Keratinocyte (primary cell): ENCODE results near the gene MAB21L2. TPM values are rescaled to one million over a fixed set of nuclear protein-coding genes. Genes with fewer than 3 reads are reported as not detected.

Experiments used
- DNase-seq: peaks from one replicate; pipeline ENCODE4 v3.0.0-alpha.2; 2011; ENCODE audit warnings: low read depth, missing footprints, low spot score
- FAIRE-seq: peaks from 2 replicates; lab custom pipeline; 2011; peaks lifted over from hg19 to GRCh38; lab: Jason Lieb, UNC
- H2AFZ ChIP-seq: 2 replicates; pipeline ENCODE4 v1.6.0; 2012; ENCODE audit warnings: low read length, control low read depth, inconsistent platforms; ENCODE audit not compliant: control insufficient read depth
- H3K27ac ChIP-seq: 2 replicates; pipeline ENCODE4 v1.5.1; 2011; ENCODE audit warnings: low read length; ENCODE audit not compliant: control insufficient read depth, insufficient read depth
- H3K27me3 ChIP-seq: 3 replicates; pipeline ENCODE4 v1.6.0; 2011; ENCODE audit warnings: low read length; ENCODE audit not compliant: control insufficient read depth, insufficient read depth; ENCODE audit errors: extremely low read depth
- H3K36me3 ChIP-seq, 2 experiments: 2 replicates in 1 of 2; 3 replicates in 1 of 2; pipeline ENCODE4 v1.5.1; 2011; ENCODE audit warnings: low read length in 2 of 2, mild to moderate bottlenecking in 1 of 2; ENCODE audit not compliant: control insufficient read depth in 2 of 2, insufficient read depth in 2 of 2; ENCODE audit errors: extremely low read depth in 1 of 2
- H3K4me1 ChIP-seq: 3 replicates; pipeline ENCODE4 v1.5.1; 2011; ENCODE audit warnings: low read length; ENCODE audit not compliant: control insufficient read depth, insufficient read depth; ENCODE audit errors: extremely low read depth
- H3K4me2 ChIP-seq: 3 replicates; pipeline ENCODE4 v1.6.0; 2011; ENCODE audit warnings: low read depth, low read length; ENCODE audit not compliant: control insufficient read depth, insufficient read depth; ENCODE audit errors: extremely low read depth
- H3K4me3 ChIP-seq, 3 experiments: fragments of 200-600 bp in 1 of 3; sonication (generic) in 1 of 3; 2 replicates in 2 of 3; 3 replicates in 1 of 3; pipeline ENCODE4 v1.5.1; 2011 to 2016; ENCODE audit warnings: low read length in 3 of 3, mild to moderate bottlenecking in 3 of 3, control low read depth in 2 of 3, inconsistent platforms in 1 of 3, low read depth in 1 of 3, mixed read lengths in 1 of 3, mixed run types in 1 of 3, moderate library complexity in 1 of 3; ENCODE audit not compliant: control insufficient read depth in 2 of 3, insufficient read depth in 2 of 3; ENCODE audit errors: extremely low read depth in 1 of 3
- H3K79me2 ChIP-seq: 2 replicates; pipeline ENCODE4 v1.6.0; 2012; ENCODE audit warnings: low read length; ENCODE audit not compliant: control insufficient read depth, insufficient read depth
- H3K9ac ChIP-seq: 3 replicates; pipeline ENCODE4 v1.6.0; 2011; ENCODE audit warnings: low read length; ENCODE audit not compliant: control insufficient read depth, insufficient read depth; ENCODE audit errors: extremely low read depth
- H3K9me1 ChIP-seq: 3 replicates; pipeline ENCODE4 v1.6.0; 2011; ENCODE audit warnings: low read length; ENCODE audit not compliant: control insufficient read depth, insufficient read depth; ENCODE audit errors: extremely low read depth
- H3K9me3 ChIP-seq: 2 replicates; pipeline ENCODE4 v1.5.1; 2012; ENCODE audit warnings: low read depth, low read length; ENCODE audit not compliant: control insufficient read depth
- H4K20me1 ChIP-seq: 3 replicates; pipeline ENCODE4 v1.6.0; 2011; ENCODE audit warnings: low read length; ENCODE audit not compliant: control insufficient read depth, insufficient read depth; ENCODE audit errors: extremely low read depth
- CTCF ChIP-seq, 3 experiments: IDR thresholded peaks in 1 of 3; conservative IDR thresholded peaks in 1 of 3; optimal IDR thresholded peaks in 1 of 3; 2 replicates in 2 of 3; 3 replicates in 1 of 3; pipeline versions ENCODE3 to v1.5.1; 2011; ENCODE audit warnings: low read length in 3 of 3, mild to moderate bottlenecking in 3 of 3, moderate library complexity in 2 of 3, control low read depth in 1 of 3, inconsistent platforms in 1 of 3; ENCODE audit not compliant: insufficient read depth in 2 of 3; ENCODE audit errors: extremely low read depth in 1 of 3
- EZH2 ChIP-seq: IDR thresholded peaks from one replicate; pipeline ENCODE4 v1.6.1; 2012; ENCODE audit warnings: inconsistent platforms, mild to moderate bottlenecking, low read length, moderate library complexity
- dilution Hi-C: fragments of 300-500 bp; cut with MboI; formaldehyde crosslinking; loops from one replicate; pipeline ENCODE4 v1.7.0; 2020; ENCODE audit warnings: low sequenced_read_pairs; ENCODE audit not compliant: extremely low pct_ligation_motif_present
- polyA plus RNA-seq, 5 experiments: library from polyadenylated mRNA; depleted of rRNA in 3 of 5; stranded (reverse) in 3 of 5; stranded (forward) in 1 of 5; unstranded in 1 of 5; fragments of >200 nt; gene quantifications; 1 replicate in 1 of 5; 2 replicates in 3 of 5; 3 replicates in 1 of 5; pipeline versions ENCODE4 v1.2.1 to v1.2.3, GENCODE V29; 2011 to 2012; ENCODE audit warnings: missing spikeins in 2 of 5, low read depth in 1 of 5, low replicate concordance in 1 of 5

Gene MAB21L2
- polyA plus RNA-seq, 1 donor (not counting 4 experiments of a cell fraction or from before 2014, with no cell fraction given) = not detected

- Histone ChIP-seq H3K9me3 (no peaks in the 10 kb centered on the region), H3K27me3 (no peaks in the 10 kb centered on the region), H3K4me3 (no peak overlapping the region), H3K4me2 (no peak overlapping the region), H3K9me1 (no peaks in the 10 kb centered on the region), H3K79me2 (no peaks in the 10 kb centered on the region), H3K4me1 (no peaks in the 10 kb centered on the region), H3K27ac (no peak overlapping the region), H4K20me1 (no peaks in the 10 kb centered on the region), H3K9ac (no peak overlapping the region), H3K36me3 (no peaks in the 10 kb centered on the region), H2AFZ (no peak overlapping the region)
- no peak for DNase-seq
- FAIRE-seq = no peak
- dilution Hi-C loops = no loop called here
- TF ChIP-seq CTCF (optimal IDR thresholded peaks at IDR 0.05 in 1 of 3, IDR thresholded peaks at IDR 0.05 in 1 of 3, conservative IDR thresholded peaks at IDR 0.05 in 1 of 3; ENCODE audit: extremely low read depth in 1 of 3, insufficient read depth in 2 of 3, low read length in 3 of 3) = no peak
- no peak for TF ChIP-seq EZH2
Observed at GRCh38 chr4:150543042-150543441, 38.9 kb upstream of the MAB21L2 start.

- Histone ChIP-seq H3K4me3 (no peak overlapping the region), H3K9ac (no peak overlapping the region), H3K9me3 (no peaks in the 10 kb centered on the region), H3K36me3 (no peaks in the 10 kb centered on the region), H3K79me2 (no peaks in the 10 kb centered on the region), H3K27me3 (no peaks in the 10 kb centered on the region), H4K20me1 (no peaks in the 10 kb centered on the region), H3K9me1 (no peaks in the 10 kb centered on the region), H3K27ac (no peak overlapping the region), H3K4me2 (no peak overlapping the region), H2AFZ (no peak overlapping the region), H3K4me1 (no peaks in the 10 kb centered on the region)
- DNase-seq (no peak), FAIRE-seq (no peak)
- dilution Hi-C loops = no loop called here
- TF ChIP-seq CTCF (optimal IDR thresholded peaks at IDR 0.05 in 1 of 3, IDR thresholded peaks at IDR 0.05 in 1 of 3, conservative IDR thresholded peaks at IDR 0.05 in 1 of 3; ENCODE audit: extremely low read depth in 1 of 3, insufficient read depth in 2 of 3, low read length in 3 of 3) (no peak), EZH2 (no peak)
Observed at GRCh38 chr4:150546286-150546685, 35.7 kb upstream of the MAB21L2 start.
